ENCODE measurements around the gene ACBD6. TPM values are rescaled to one million over a fixed set of nuclear protein-coding genes. Genes with fewer than 3 reads are reported as not detected.

The ACBD6 gene
- total and polyA plus RNA-seq, 2 donors (not counting 1 experiment from before 2014, with no cell fraction given) = 52.9 to 80.9 TPM

- H3K9me3 ChIP-seq (ENCODE audit: control extremely low read depth in 1 of 3, control insufficient read depth in 2 of 3, insufficient read depth in 1 of 3, low read length in 2 of 3) = peaks cover 4 to 23% (median 19%) of the 10 kb centered on the region in 3 donors
- no peaks in the 10 kb centered on the region for H3K4me1 ChIP-seq (ENCODE audit: control insufficient read depth in 2 of 2, insufficient read depth in 2 of 2, low read length in 2 of 2)
- H4K20me1 ChIP-seq (ENCODE audit: control insufficient read depth, insufficient read depth, low read length, poor library complexity, severe bottlenecking) = peaks cover 13% of the 10 kb centered on the region
- Mint-ChIP-seq H3K27ac (no peak overlapping the region), H3K4me3 (no peak overlapping the region), H3K27me3 (no peaks in the 10 kb centered on the region), H3K4me1 (peaks cover 11% of the 10 kb centered on the region), H3K9me3 (ENCODE audit: insufficient read depth) (peaks cover 13% of the 10 kb centered on the region)
- H3K4me3 ChIP-seq (ENCODE audit: control extremely low read depth in 1 of 5, extremely low read depth in 1 of 5, insufficient read depth in 1 of 5, low read depth in 2 of 5, low read length in 4 of 5) = no peak overlapping the region
- ChIA-PET CTCF (no interaction called here), POLR2A (no interaction called here)
- H3K4me2 ChIP-seq (replicated peaks; ENCODE audit: low read depth, low read length, poor library complexity, severe bottlenecking) = no peak overlapping the region
- H3K27me3 ChIP-seq (replicated peaks in 1 of 4; ENCODE audit: control extremely low read depth in 1 of 4, control insufficient read depth in 3 of 4, insufficient read depth in 4 of 4, low read length in 3 of 4) = no peaks in the 10 kb centered on the region
- H3K36me3 ChIP-seq (replicated peaks in 1 of 2; ENCODE audit: control extremely low read depth in 1 of 2, control insufficient read depth in 1 of 2, extremely low read depth in 1 of 2, insufficient read depth in 2 of 2, low read length in 1 of 2) = peaks cover 0 to 3% of the 10 kb centered on the region in 2 experiments
- intact Hi-C loops (cut with micrococcal nuclease) = no loop called here
- H3K27ac ChIP-seq (ENCODE audit: low read length in 2 of 2) = no peak overlapping the region
- TF ChIP-seq CTCF (IDR thresholded peaks at IDR 0.05) (no peak), EZH2 (IDR thresholded peaks at IDR 0.05; ENCODE audit: borderline replicate concordance, insufficient read depth, low read depth, low read length, poor library complexity, severe bottlenecking) (no peak)
- no peak overlapping the region for H2AFZ ChIP-seq (ENCODE audit: insufficient read depth, low read depth, low read length, poor library complexity, severe bottlenecking)
- no CpG with 5 or more reads among the region's 2 CpGs for WGBS (ENCODE audit: insufficient coverage)
- ATAC-seq (ENCODE audit: low read depth) = no peak
- H3K9ac ChIP-seq (ENCODE audit: low read length) = no peak overlapping the region
- no peak for DNase-seq
- H3K79me2 ChIP-seq (ENCODE audit: control insufficient read depth, insufficient read depth, low read length) = peaks cover 34% of the 10 kb centered on the region
These were observed 43.6 kb downstream of the ACBD6 start for GRCh38 chr1:180458807-180459206.

- no peak overlapping the region for H3K4me2 ChIP-seq (replicated peaks; ENCODE audit: low read depth, low read length, poor library complexity, severe bottlenecking)
- H3K27ac Mint-ChIP-seq = no peak overlapping the region
- CTCF ChIA-PET = no interaction called here
- peaks cover 23% of the 10 kb centered on the region for H3K79me2 ChIP-seq (ENCODE audit: control insufficient read depth, insufficient read depth, low read length)
- TF ChIP-seq CTCF (IDR thresholded peaks at IDR 0.05) = no peak
- TF ChIP-seq EZH2 (IDR thresholded peaks at IDR 0.05; ENCODE audit: borderline replicate concordance, insufficient read depth, low read depth, low read length, poor library complexity, severe bottlenecking) = no peak
- peaks cover 0 to 15% (median 5%) of the 10 kb centered on the region in 3 donors for H3K9me3 ChIP-seq (ENCODE audit: control extremely low read depth in 1 of 3, control insufficient read depth in 2 of 3, insufficient read depth in 1 of 3, low read length in 2 of 3)
- ATAC-seq (ENCODE audit: low read depth) (no peak), DNase-seq (no peak)
- H3K27ac ChIP-seq (ENCODE audit: low read length in 2 of 2) = no peak overlapping the region
- POLR2A ChIA-PET = no interaction called here
- peaks cover 8% of the 10 kb centered on the region for H3K9me3 Mint-ChIP-seq (ENCODE audit: insufficient read depth)
- no CpG with 5 or more reads among the region's 4 CpGs for WGBS (ENCODE audit: insufficient coverage)
- H3K9ac ChIP-seq (ENCODE audit: low read length) = no peak overlapping the region
- no peak overlapping the region for H3K4me3 Mint-ChIP-seq
- H3K36me3 ChIP-seq (replicated peaks in 1 of 2; ENCODE audit: control extremely low read depth in 1 of 2, control insufficient read depth in 1 of 2, extremely low read depth in 1 of 2, insufficient read depth in 2 of 2, low read length in 1 of 2) = peaks cover 0 to 2% of the 10 kb centered on the region in 2 experiments
- H3K4me3 ChIP-seq (ENCODE audit: control extremely low read depth in 1 of 5, extremely low read depth in 1 of 5, insufficient read depth in 1 of 5, low read depth in 2 of 5, low read length in 4 of 5) = no peak overlapping the region
- H3K27me3 ChIP-seq (replicated peaks in 1 of 4; ENCODE audit: control extremely low read depth in 1 of 4, control insufficient read depth in 3 of 4, insufficient read depth in 4 of 4, low read length in 3 of 4) = no peaks in the 10 kb centered on the region
- intact Hi-C loops (cut with micrococcal nuclease) = no loop called here
- H2AFZ ChIP-seq (ENCODE audit: insufficient read depth, low read depth, low read length, poor library complexity, severe bottlenecking) = no peak overlapping the region
- no peaks in the 10 kb centered on the region for H3K27me3 Mint-ChIP-seq
- H3K4me1 Mint-ChIP-seq = peaks cover 16% of the 10 kb centered on the region
- peaks cover 15% of the 10 kb centered on the region for H4K20me1 ChIP-seq (ENCODE audit: control insufficient read depth, insufficient read depth, low read length, poor library complexity, severe bottlenecking)
- H3K4me1 ChIP-seq (ENCODE audit: control insufficient read depth in 2 of 2, insufficient read depth in 2 of 2, low read length in 2 of 2) = no peaks in the 10 kb centered on the region
These were observed 46.2 kb downstream of the ACBD6 start for GRCh38 chr1:180456191-180456590.

All from B cell (primary cell).